AG04450 (cell line): ENCODE measurements around the gene PLXND1. TPM values are rescaled to one million over a fixed set of nuclear protein-coding genes. Genes with fewer than 3 reads are reported as not detected.

Experiments
- CTCF ChIA-PET: fragments of 300-600, 350-600 bp; formaldehyde crosslinking; extraction: SDS; loops from one replicate; lab custom pipeline; 2022; ENCODE audit warnings: antibody characterized with exemption, inconsistent platforms; lab: Charles Lee
- POLR2A ChIA-PET: fragments of 350-600 bp; formaldehyde crosslinking; extraction: SDS; loops from one replicate; lab custom pipeline; 2021; ENCODE audit warnings: antibody characterized with exemption, inconsistent platforms; lab: Yijun Ruan, JAX
- DNase-seq: peaks from one replicate; pipeline ENCODE4 v3.0.0-alpha.2; 2011; ENCODE audit warnings: low read depth, low spot score
- H3K27ac ChIP-seq: one replicate; pipeline ENCODE4 v1.5.1; 2012; ENCODE audit warnings: low read depth, low read length, control low read depth
- H3K27me3 ChIP-seq: one replicate; pipeline ENCODE4 v1.6.0; 2012; ENCODE audit warnings: low read length; ENCODE audit not compliant: control insufficient read depth, insufficient read depth
- H3K4me3 ChIP-seq: 2 replicates; pipeline ENCODE4 v1.5.1; 2011; ENCODE audit warnings: mild to moderate bottlenecking, low read depth, low read length, control low read depth
- H3K9me3 ChIP-seq: 2 replicates; pipeline ENCODE4 v1.5.1; 2012; ENCODE audit warnings: low read length; ENCODE audit not compliant: control insufficient read depth, insufficient read depth
- polyA plus RNA-seq: library from polyadenylated mRNA; depleted of rRNA; stranded (reverse); fragments of >200 nt; gene quantifications from 2 replicates; pipeline ENCODE4 v1.2.3, GENCODE V29; 2011
- TF ChIP-seq, protein P1 (sequence below): IDR thresholded peaks from 2 replicates; pipeline ENCODE4 v1.5.1; 2011; ENCODE audit warnings: low read depth, low read length, control low read depth, inconsistent platforms

Gene PLXND1
- polyA plus RNA-seq, 1 experiment = 37.1 TPM

- POLR2A ChIA-PET = interaction anchor here (0.6 kb wide), 1 partner anchor 188 kb away, joined by 3 read pairs; no protein-coding TSS in a partner anchor
- DNase-seq = no peak
- Histone ChIP-seq H3K4me3 (no peak overlapping the region), H3K9me3 (no peaks in the 10 kb centered on the region), H3K27me3 (no peaks in the 10 kb centered on the region), H3K27ac (no peak overlapping the region)
- TF ChIP-seq, protein P1, sequence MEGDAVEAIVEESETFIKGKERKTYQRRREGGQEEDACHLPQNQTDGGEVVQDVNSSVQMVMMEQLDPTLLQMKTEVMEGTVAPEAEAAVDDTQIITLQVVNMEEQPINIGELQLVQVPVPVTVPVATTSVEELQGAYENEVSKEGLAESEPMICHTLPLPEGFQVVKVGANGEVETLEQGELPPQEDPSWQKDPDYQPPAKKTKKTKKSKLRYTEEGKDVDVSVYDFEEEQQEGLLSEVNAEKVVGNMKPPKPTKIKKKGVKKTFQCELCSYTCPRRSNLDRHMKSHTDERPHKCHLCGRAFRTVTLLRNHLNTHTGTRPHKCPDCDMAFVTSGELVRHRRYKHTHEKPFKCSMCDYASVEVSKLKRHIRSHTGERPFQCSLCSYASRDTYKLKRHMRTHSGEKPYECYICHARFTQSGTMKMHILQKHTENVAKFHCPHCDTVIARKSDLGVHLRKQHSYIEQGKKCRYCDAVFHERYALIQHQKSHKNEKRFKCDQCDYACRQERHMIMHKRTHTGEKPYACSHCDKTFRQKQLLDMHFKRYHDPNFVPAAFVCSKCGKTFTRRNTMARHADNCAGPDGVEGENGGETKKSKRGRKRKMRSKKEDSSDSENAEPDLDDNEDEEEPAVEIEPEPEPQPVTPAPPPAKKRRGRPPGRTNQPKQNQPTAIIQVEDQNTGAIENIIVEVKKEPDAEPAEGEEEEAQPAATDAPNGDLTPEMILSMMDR = no peak
- CTCF ChIA-PET = no interaction called here
Measured at GRCh38 chr3:129571605-129572547, 34.6 kb downstream of the PLXND1 start.

DNA sequence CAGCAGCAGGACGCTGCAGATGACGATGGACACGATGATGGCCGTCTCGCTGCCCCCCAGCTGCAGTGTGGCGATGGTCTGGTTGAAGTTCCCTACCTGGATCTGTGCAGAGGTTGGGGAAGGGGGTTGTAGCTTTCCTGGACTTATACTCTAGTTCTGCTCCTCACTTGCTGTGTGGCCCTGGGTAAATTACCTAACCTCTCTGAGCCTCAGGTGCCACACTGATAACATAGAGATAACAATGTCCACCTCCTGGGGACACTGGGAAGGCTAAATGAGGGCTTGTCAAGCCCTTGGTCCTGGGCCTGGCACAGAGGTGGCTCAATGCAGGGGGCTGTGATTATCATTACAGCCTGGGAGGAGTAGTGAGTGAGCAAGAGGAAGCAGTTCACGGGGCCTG lies 36.6 kb downstream of the PLXND1 start:
- H3K27ac ChIP-seq = no peak overlapping the region
- DNase-seq = no peak
- H3K27me3 ChIP-seq = no peaks in the 10 kb centered on the region
- no peak overlapping the region for H3K4me3 ChIP-seq
- no peaks in the 10 kb centered on the region for H3K9me3 ChIP-seq
- ChIA-PET POLR2A (no interaction called here), CTCF (no interaction called here)
- TF ChIP-seq, protein P1 = no peak

DNA sequence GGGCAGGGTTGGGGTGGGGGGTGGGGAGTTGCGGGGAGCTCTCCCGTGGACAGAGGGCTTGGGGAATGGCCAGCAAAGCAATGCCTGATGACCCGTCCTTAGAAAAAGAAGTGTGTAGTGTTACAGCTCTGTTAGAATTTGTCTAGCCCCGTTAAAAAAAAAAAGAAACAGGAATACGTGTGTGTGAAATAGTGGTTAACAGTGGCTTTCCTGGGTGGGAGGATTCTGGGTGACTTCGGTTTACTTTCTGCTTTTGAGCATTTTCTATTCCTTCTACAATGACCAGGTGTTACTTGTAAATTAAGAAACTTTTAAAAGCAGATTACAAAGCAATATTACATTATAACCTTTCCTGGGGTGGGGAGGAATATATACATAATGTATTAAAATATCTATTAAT lies 38.5 kb downstream of the PLXND1 start:
- TF ChIP-seq, protein P1 = no peak
- Histone ChIP-seq H3K4me3 (no peak overlapping the region), H3K27ac (no peak overlapping the region), H3K9me3 (no peaks in the 10 kb centered on the region), H3K27me3 (no peaks in the 10 kb centered on the region)
- DNase-seq = no peak
- ChIA-PET CTCF (no interaction called here), POLR2A (interaction anchor here (0.6 kb wide), 1 partner anchor 194 kb away, joined by 4 read pairs; no protein-coding TSS in a partner anchor)

DNA sequence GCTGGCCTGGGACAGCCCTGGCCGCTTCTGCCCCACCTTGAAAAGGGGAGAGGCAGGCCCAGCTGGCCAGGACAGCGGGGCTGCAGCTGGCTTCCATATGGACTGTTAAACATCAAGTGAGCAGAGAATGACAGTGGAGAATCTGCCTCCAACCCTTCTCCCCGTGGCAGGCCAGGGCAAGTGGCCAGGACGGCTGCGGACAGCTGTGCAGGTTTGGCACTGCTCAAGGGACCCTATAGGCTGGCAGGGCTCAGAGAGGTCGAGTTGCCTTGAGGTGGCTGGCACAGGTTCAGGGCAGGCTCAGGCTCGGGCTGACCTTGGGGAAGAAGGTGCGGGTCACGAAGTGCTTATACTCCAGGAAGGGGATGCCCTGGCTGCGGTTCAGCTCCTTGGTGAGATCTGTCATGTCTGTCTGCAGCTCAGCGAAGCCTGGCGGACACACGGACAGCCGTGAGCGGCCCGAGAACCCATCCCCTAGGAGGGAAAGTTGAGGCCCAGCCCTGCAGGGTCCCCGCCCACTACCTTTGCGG lies 39.2 kb downstream of the PLXND1 start:
- POLR2A ChIA-PET = interaction anchor here (0.6 to 0.8 kb wide), 2 partner anchors 33 to 195 kb away, joined by 3 to 4 read pairs; no protein-coding TSS in a partner anchor
- TF ChIP-seq, protein P1 = no peak
- DNase-seq = no peak
- Histone ChIP-seq H3K27me3 (no peaks in the 10 kb centered on the region), H3K9me3 (no peaks in the 10 kb centered on the region; the same call in 1 of the 2 replicates), H3K4me3 (no peak overlapping the region), H3K27ac (no peak overlapping the region)
- CTCF ChIA-PET = interaction anchor here (2.4 kb wide), 1 partner anchor 77 kb away, joined by 9 read pairs; no protein-coding TSS in a partner anchor
